ENCODE data around the gene ABO. TPM values are rescaled to one million over a fixed set of nuclear protein-coding genes. Genes with fewer than 3 reads are reported as not detected.
A peak's percentile ranks its signal among the peaks of the same experiment; 100 is the strongest.

Gene ABO
- 2.0 to 3.2 TPM (median 2.3 TPM) in 3 replicates for total RNA-seq

- no peaks in the 10 kb centered on the region for H3K9me3 Mint-ChIP-seq
- H3K27ac Mint-ChIP-seq: no peak within 1 kb of the TSS
- no peaks in the 10 kb centered on the region for H3K36me3 Mint-ChIP-seq
- peak within 1 kb of the TSS; percentile 68 for H3K4me3 Mint-ChIP-seq
- DNase-seq (ENCODE audit: low spot score in 2 of 2, unreplicated experiment in 2 of 2): no peak
- TF ChIP-seq, protein P1, sequence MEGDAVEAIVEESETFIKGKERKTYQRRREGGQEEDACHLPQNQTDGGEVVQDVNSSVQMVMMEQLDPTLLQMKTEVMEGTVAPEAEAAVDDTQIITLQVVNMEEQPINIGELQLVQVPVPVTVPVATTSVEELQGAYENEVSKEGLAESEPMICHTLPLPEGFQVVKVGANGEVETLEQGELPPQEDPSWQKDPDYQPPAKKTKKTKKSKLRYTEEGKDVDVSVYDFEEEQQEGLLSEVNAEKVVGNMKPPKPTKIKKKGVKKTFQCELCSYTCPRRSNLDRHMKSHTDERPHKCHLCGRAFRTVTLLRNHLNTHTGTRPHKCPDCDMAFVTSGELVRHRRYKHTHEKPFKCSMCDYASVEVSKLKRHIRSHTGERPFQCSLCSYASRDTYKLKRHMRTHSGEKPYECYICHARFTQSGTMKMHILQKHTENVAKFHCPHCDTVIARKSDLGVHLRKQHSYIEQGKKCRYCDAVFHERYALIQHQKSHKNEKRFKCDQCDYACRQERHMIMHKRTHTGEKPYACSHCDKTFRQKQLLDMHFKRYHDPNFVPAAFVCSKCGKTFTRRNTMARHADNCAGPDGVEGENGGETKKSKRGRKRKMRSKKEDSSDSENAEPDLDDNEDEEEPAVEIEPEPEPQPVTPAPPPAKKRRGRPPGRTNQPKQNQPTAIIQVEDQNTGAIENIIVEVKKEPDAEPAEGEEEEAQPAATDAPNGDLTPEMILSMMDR (IDR thresholded peaks at IDR 0.05; ENCODE audit: unreplicated experiment): no peak
- H3K27me3 Mint-ChIP-seq (ENCODE audit: low read depth): peaks cover 81% of the 10 kb centered on the region
- H3K4me1 Mint-ChIP-seq: peaks cover 2% of the 10 kb centered on the region
Measured at GRCh38 chr9:133275105-133276000, at the start of gene ABO. Gene ABO (minus strand): TSS chr9:133275201.

DNA sequence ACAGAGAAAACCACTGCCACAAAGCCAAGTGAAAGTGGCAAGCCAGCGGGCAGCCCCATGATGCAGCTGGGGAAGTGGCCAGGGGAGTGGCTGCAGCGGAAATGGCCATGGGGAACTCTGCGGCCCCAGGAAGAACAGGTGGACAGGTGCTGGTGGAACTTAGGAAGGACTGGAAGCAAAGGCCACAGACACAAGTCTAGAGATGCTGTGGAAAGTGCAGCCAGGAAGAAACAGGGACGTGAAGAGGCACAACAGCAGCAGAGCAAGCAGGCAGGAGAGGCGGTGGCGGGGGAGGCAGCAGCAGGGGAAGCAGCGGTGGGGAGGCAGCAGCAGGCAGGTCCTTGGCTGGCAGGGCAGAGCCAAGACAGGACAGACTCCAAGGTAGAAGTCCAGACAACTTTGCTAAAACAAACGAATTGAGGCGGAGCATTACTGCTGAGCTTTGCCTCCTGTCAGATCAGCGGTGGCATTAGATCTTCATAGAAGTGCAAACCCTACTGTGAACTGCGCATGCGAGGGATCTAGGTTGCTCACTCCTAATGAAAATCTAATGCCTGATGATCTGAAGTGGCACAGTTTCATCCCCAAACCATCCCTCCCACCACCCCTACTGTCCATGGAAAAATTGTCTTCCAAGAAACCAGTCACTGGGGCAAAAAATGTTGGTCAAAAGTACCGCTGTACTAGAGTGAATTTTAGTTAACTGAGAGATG is 49.1 kb upstream of the ABO start:
- Mint-ChIP-seq H3K4me1 (no peaks in the 10 kb centered on the region), H3K9me3 (peaks cover 27% of the 10 kb centered on the region), H3K36me3 (peaks cover 11% of the 10 kb centered on the region), H3K27me3 (ENCODE audit: low read depth) (no peaks in the 10 kb centered on the region), H3K27ac (no peak overlapping the region), H3K4me3 (no peak overlapping the region)
- DNase-seq (ENCODE audit: low spot score in 2 of 2, unreplicated experiment in 2 of 2): no peak
- TF ChIP-seq, protein P1 (IDR thresholded peaks at IDR 0.05; ENCODE audit: unreplicated experiment): no peak

- peaks cover 18% of the 10 kb centered on the region for H3K9me3 Mint-ChIP-seq
- peaks cover 2% of the 10 kb centered on the region for H3K27me3 Mint-ChIP-seq (ENCODE audit: low read depth)
- no peaks in the 10 kb centered on the region for H3K4me1 Mint-ChIP-seq
Measured at GRCh38 chr9:133323211-133323610, 48.2 kb upstream of the ABO start.

DNA sequence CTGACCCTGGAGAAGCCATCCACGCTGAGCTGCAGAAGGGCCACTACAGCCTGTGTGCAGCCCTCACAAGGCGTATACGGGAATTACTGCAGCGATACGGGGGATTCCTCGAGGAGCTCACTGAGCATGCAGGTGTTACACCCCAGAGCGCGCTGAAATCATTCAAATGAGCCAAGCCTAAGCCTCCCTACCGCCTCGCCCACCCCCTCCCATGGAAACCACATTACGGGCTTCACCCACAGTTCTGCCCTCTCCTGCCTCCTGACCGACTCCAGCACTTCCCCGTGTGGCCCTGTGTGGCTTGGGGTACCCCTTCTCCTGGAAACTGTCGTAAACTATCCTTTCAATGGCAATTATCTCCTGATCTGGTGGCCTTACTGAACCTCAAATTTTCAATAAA is 47.7 kb upstream of the ABO start:
- H3K27ac Mint-ChIP-seq: no peak overlapping the region

More at GRCh38 chr9:133323211-133323610, 48.2 kb upstream of the ABO start:
- H3K36me3 Mint-ChIP-seq: peaks cover 2% of the 10 kb centered on the region
- no peak overlapping the region for H3K27ac Mint-ChIP-seq
- H3K4me3 Mint-ChIP-seq: no peak overlapping the region
- TF ChIP-seq, protein P1 (IDR thresholded peaks at IDR 0.05; ENCODE audit: unreplicated experiment): no peak
- DNase-seq (ENCODE audit: low spot score in 2 of 2, unreplicated experiment in 2 of 2): no peak

DNA sequence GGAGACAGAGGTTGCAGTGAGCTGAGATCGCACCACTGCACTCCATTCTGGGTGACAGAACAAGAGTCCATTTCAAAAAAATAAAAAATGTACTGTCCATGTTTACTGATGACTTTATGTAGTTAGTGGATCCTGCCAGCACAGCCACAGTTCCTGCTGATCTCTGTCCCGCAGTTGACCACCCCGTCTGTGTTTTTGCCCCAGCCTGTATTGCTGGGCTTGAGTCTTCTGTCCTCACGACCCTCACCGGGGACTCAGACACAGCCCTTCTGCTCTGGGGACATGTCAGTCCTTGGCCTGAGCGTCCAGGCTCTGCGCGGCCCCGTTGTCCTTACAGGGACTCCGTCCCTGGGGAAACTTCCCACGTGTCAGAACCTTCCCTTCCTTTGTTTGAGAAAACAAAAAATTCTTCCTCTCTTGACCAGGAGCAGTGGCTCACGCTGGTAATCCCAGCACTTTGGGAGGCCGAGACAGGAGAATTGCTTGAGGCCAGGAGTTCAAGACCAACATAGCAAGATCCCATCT is 46.5 kb upstream of the ABO start:
- no peaks in the 10 kb centered on the region for H3K4me1 Mint-ChIP-seq
- DNase-seq (ENCODE audit: low spot score in 2 of 2, unreplicated experiment in 2 of 2): no peak
- peaks cover 18% of the 10 kb centered on the region for H3K9me3 Mint-ChIP-seq
- H3K27me3 Mint-ChIP-seq (ENCODE audit: low read depth): peaks cover 2% of the 10 kb centered on the region
- H3K4me3 Mint-ChIP-seq: no peak overlapping the region
- H3K36me3 Mint-ChIP-seq: no peaks in the 10 kb centered on the region
- TF ChIP-seq, protein P1 (IDR thresholded peaks at IDR 0.05; ENCODE audit: unreplicated experiment): no peak
- no peak overlapping the region for H3K27ac Mint-ChIP-seq

More for the DNA sequence above, 47.7 kb upstream of the ABO start:
- H3K36me3 Mint-ChIP-seq: no peaks in the 10 kb centered on the region
- no peak for DNase-seq (ENCODE audit: low spot score in 2 of 2, unreplicated experiment in 2 of 2)
- H3K9me3 Mint-ChIP-seq: peaks cover 18% of the 10 kb centered on the region
- no peaks in the 10 kb centered on the region for H3K4me1 Mint-ChIP-seq
- TF ChIP-seq, protein P1 (IDR thresholded peaks at IDR 0.05; ENCODE audit: unreplicated experiment): no peak
- peaks cover 2% of the 10 kb centered on the region for H3K27me3 Mint-ChIP-seq (ENCODE audit: low read depth)
- no peak overlapping the region for H3K4me3 Mint-ChIP-seq
